Measurements from ENCODE around the gene EFL1. TPM values are rescaled to one million over a fixed set of nuclear protein-coding genes. Genes with fewer than 3 reads are reported as not detected.
"Not testable (repeated sequence)": the region's sequence is repeated elsewhere in the genome, so short reads cannot be mapped to it uniquely, and the experiment has no call there.

The EFL1 gene
- polyA plus RNA-seq, 3 donors, result 23.4 to 25.5 (median 24.5) TPM

- DNase-seq (ENCODE audit: low read depth in 3 of 3, low spot score in 2 of 3), result not testable (repeated sequence)
These were observed 58.0 kb downstream of the EFL1 start for GRCh38 chr15:82204575-82204974.

- DNase-seq (ENCODE audit: low read depth in 3 of 3, low spot score in 2 of 3), result peak; percentile 63 to 71 (median 69)
These were observed 64.6 kb downstream of the EFL1 start for GRCh38 chr15:82197733-82198594.

- DNase-seq (ENCODE audit: low read depth in 3 of 3, low spot score in 2 of 3), result no peak
These were observed 66.2 kb downstream of the EFL1 start for GRCh38 chr15:82196353-82196752.

GRCh38 chr15:82195818-82196217 lies 66.7 kb downstream of the EFL1 start:
- not testable (repeated sequence) for DNase-seq (ENCODE audit: low read depth in 3 of 3, low spot score in 2 of 3)

- not testable (repeated sequence) for DNase-seq (ENCODE audit: low read depth in 3 of 3, low spot score in 2 of 3)
These were observed 68.0 kb downstream of the EFL1 start for GRCh38 chr15:82194488-82194887.

- not testable (repeated sequence) for DNase-seq (ENCODE audit: low read depth in 3 of 3, low spot score in 2 of 3)
These were observed 69.1 kb downstream of the EFL1 start for GRCh38 chr15:82193435-82193834.

- not testable (repeated sequence) for DNase-seq (ENCODE audit: low read depth in 3 of 3, low spot score in 2 of 3)
These were observed 70.1 kb downstream of the EFL1 start for GRCh38 chr15:82192394-82192793.

GRCh38 chr15:82186719-82187406 lies 75.7 kb downstream of the EFL1 start:
- DNase-seq (ENCODE audit: low read depth in 3 of 3, low spot score in 2 of 3), result no peak

GRCh38 chr15:82186161-82186560 lies 76.4 kb downstream of the EFL1 start:
- no peak for DNase-seq (ENCODE audit: low read depth in 3 of 3, low spot score in 2 of 3)

GRCh38 chr15:82184776-82185175 lies 77.8 kb downstream of the EFL1 start:
- DNase-seq (ENCODE audit: low read depth in 3 of 3, low spot score in 2 of 3), result no peak

GRCh38 chr15:82184355-82184754 lies 78.2 kb downstream of the EFL1 start:
- DNase-seq (ENCODE audit: low read depth in 3 of 3, low spot score in 2 of 3), result no peak

- DNase-seq (ENCODE audit: low read depth in 3 of 3, low spot score in 2 of 3), result no peak
These were observed 79.2 kb downstream of the EFL1 start for GRCh38 chr15:82183121-82184031.

- DNase-seq (ENCODE audit: low read depth in 3 of 3, low spot score in 2 of 3), result no peak
These were observed 81.2 kb downstream of the EFL1 start for GRCh38 chr15:82181371-82181770.

GRCh38 chr15:82178061-82178460 lies 84.5 kb downstream of the EFL1 start:
- no peak for DNase-seq (ENCODE audit: low read depth in 3 of 3, low spot score in 2 of 3)

- no peak for DNase-seq (ENCODE audit: low read depth in 3 of 3, low spot score in 2 of 3)
These were observed 85.1 kb downstream of the EFL1 start for GRCh38 chr15:82177291-82178010.

GRCh38 chr15:82176542-82176941 lies 86.0 kb downstream of the EFL1 start:
- no peak for DNase-seq (ENCODE audit: low read depth in 3 of 3, low spot score in 2 of 3)

GRCh38 chr15:82174471-82175235 lies 87.9 kb downstream of the EFL1 start:
- no peak for DNase-seq (ENCODE audit: low read depth in 3 of 3, low spot score in 2 of 3)

GRCh38 chr15:82173108-82173507 lies 89.4 kb downstream of the EFL1 start:
- no peak for DNase-seq (ENCODE audit: low read depth in 3 of 3, low spot score in 2 of 3)

GRCh38 chr15:82172506-82172905 lies 90.0 kb downstream of the EFL1 start:
- no peak for DNase-seq (ENCODE audit: low read depth in 3 of 3, low spot score in 2 of 3)
